ENCODE measurements around the gene B4GAT1. TPM values are rescaled to one million over a fixed set of nuclear protein-coding genes. Genes with fewer than 3 reads are reported as not detected.

Gene B4GAT1
- total and polyA plus RNA-seq, 2 of the 4 experiments (the other 2 are of a cell fraction), result 10.6 to 18.4 TPM

GRCh38 chr11:66313321-66314185 is 33.9 kb downstream of the B4GAT1 start:
- no peaks in the 10 kb centered on the region for H3K27me3 ChIP-seq (ENCODE audit: control insufficient read depth, insufficient read depth, low read length)
- H3K18ac ChIP-seq (ENCODE audit: low read depth, low read length), result peak overlapping the region; percentile 35
- H4K91ac ChIP-seq (ENCODE audit: insufficient read depth, low read depth, low read length), result peak overlapping the region; percentile 77
- no peaks in the 10 kb centered on the region for H3K36me3 ChIP-seq (ENCODE audit: control insufficient read depth, insufficient read depth, low read length)
- peak overlapping the region; percentile 32 for H2BK20ac ChIP-seq (ENCODE audit: low read depth, low read length)
- H2BK120ac ChIP-seq (ENCODE audit: low read depth, low read length), result peak overlapping the region; percentile 89
- CTCF ChIA-PET, result interaction anchor here (0.8 to 2.4 kb wide), 7 partner anchors 14 to 75 kb away, joined by 3 to 17 read pairs (median 4); partner anchors contain the start of gene RIN1
- H2AFZ ChIP-seq (replicated peaks; ENCODE audit: low read length, poor library complexity), result peak overlapping the region; percentile 68
- intact Hi-C loops (cut with micrococcal nuclease) (no loop called here), dilution Hi-C loops (cut with HindIII; ENCODE audit: low sequenced_read_pairs, unreplicated experiment) (no loop called here), in situ Hi-C loops (cut with MboI; ENCODE audit: low sequenced_read_pairs) (no loop called here)
- H4K5ac ChIP-seq (ENCODE audit: low read depth, low read length), result peak overlapping the region; percentile 90
- POLR2A ChIA-PET (ENCODE audit: unreplicated experiment), result interaction anchor here (1.0 to 2.9 kb wide), 5 partner anchors 8 to 24 kb away, joined by 4 to 23 read pairs (median 7); partner anchors contain the start of gene RIN1
- DNase-seq, result peak; percentile 40
- peak overlapping the region; percentile 90 for H3K23ac ChIP-seq (ENCODE audit: low read depth, low read length)
- peak overlapping the region; percentile 72 for H3K4me3 ChIP-seq (ENCODE audit: insufficient read depth, low read depth, low read length)
- 0% methylated on average over 6 of the region's 38 CpGs; no CpG with 5 or more reads in 1 of the 2 experiments for WGBS, 2 experiments (ENCODE audit: extremely low coverage in 2 of 2, insufficient read length in 1 of 2)
- TF ChIP-seq CHD1 (IDR thresholded peaks at IDR 0.05; ENCODE audit: low read depth, low read length) (no peak), BHLHE40 (IDR thresholded peaks at IDR 0.05; ENCODE audit: low read depth, low read length) (no peak), NFE2L2 (IDR thresholded peaks at IDR 0.05; ENCODE audit: low read depth, low read length) (no peak), CTCF (conservative IDR thresholded peaks at IDR 0.05; ENCODE audit: low read depth, low read length) (peak; percentile 43), POLR2A (IDR thresholded peaks at IDR 0.05; ENCODE audit: low read depth, low read length) (peak; percentile 47; the same call in 1 of the 2 replicates), MXI1 (IDR thresholded peaks at IDR 0.05; ENCODE audit: borderline replicate concordance, low read depth, low read length) (0 out of 2 replicates have a peak, but pooled peaks have one; percentile 28), MAZ (IDR thresholded peaks at IDR 0.05; ENCODE audit: borderline replicate concordance, low read depth, low read length) (peak; percentile 30; the same call in 1 of the 2 replicates), ELK1 (IDR thresholded peaks at IDR 0.05; ENCODE audit: borderline replicate concordance, low read depth, low read length) (no peak), RFX5 (IDR thresholded peaks at IDR 0.05; ENCODE audit: low read depth, low read length) (no peak)
- H3K9me3 ChIP-seq (ENCODE audit: control insufficient read depth, insufficient read depth, low read length), result no peaks in the 10 kb centered on the region
- peak overlapping the region; percentile 76 for H3K56ac ChIP-seq (ENCODE audit: extremely low read depth, insufficient read depth, low read length)
- peak overlapping the region; percentile 93 for H3K27ac ChIP-seq (ENCODE audit: insufficient read depth, low read length)
- peak overlapping the region; percentile 95 for H3K9ac ChIP-seq (ENCODE audit: low read depth, low read length)
- H3K4me2 ChIP-seq (ENCODE audit: low read depth, low read length), result peak overlapping the region; percentile 85
- peak overlapping the region; percentile 77 for H2BK5ac ChIP-seq (ENCODE audit: low read depth, low read length, poor library complexity, severe bottlenecking)
- peak overlapping the region; percentile 93 for H2AK9ac ChIP-seq (replicated peaks; ENCODE audit: low read depth, low read length, poor library complexity)
- H4K20me1 ChIP-seq (ENCODE audit: insufficient read depth, low read length), result peaks cover 39% of the 10 kb centered on the region
- H3K4ac ChIP-seq (ENCODE audit: low read depth, low read length), result peak overlapping the region; percentile 81
- H3K4me1 ChIP-seq (ENCODE audit: control insufficient read depth, insufficient read depth, low read length), result peaks cover 27% of the 10 kb centered on the region
- peak overlapping the region; percentile 94 for H3K14ac ChIP-seq (replicated peaks; ENCODE audit: low read depth, low read length)
- BruUV-seq (replicated peaks), result no TSS peak
- peaks cover 0 to 36% of the 10 kb centered on the region in 2 experiments; a peak in 2 of 4 replicates for H3K79me1 ChIP-seq (ENCODE audit: low read depth in 1 of 2, low read length in 2 of 2)
- 0 out of 2 replicates have a peak, but pooled peaks have one; percentile 0 for ATAC-seq (ENCODE audit: low read depth)
- H2BK15ac ChIP-seq (ENCODE audit: low read depth, low read length), result peak overlapping the region; percentile 69; the same call in 1 of the 3 replicates
- H3K9me1 ChIP-seq (ENCODE audit: insufficient read depth, low read length), result peaks cover 4% of the 10 kb centered on the region
- H2AK5ac ChIP-seq (ENCODE audit: low read depth, low read length), result peak overlapping the region; percentile 77
- peak overlapping the region; percentile 67 to 74 for H4K8ac ChIP-seq (ENCODE audit: low read depth in 2 of 2, low read length in 2 of 2)
